ENCODE results near the gene DEFB124.

Gene DEFB124

GRCh38 chr20:31415653-31416052 lies 59.3 kb downstream of the DEFB124 start:
- DNase-seq = no peak
